ENCODE results near the gene FOSB. TPM values are rescaled to one million over a fixed set of nuclear protein-coding genes. Genes with fewer than 3 reads are reported as not detected.

The FOSB gene
- total RNA-seq: 100 to 1,000 TPM in 1 of 9 donors, 10 to 100 TPM in 1, 1 to 10 TPM in 4, under 1 TPM in 3; 0.23 to 107 (median 1.1) TPM
- 1 to 10 TPM; 1.4 to 8.0 TPM for polyA plus RNA-seq
- long read RNA-seq, donor 1: 0 reads
- long read RNA-seq, donor 2: 0 reads
- long read RNA-seq, donor 3: 0 reads

GRCh38 chr19:45467456-45468158, at the start of gene FOSB:
TSS of gene FOSB (plus strand) at chr19:45467996. CDS start at chr19:45468587, 591 bp downstream.
- Histone ChIP-seq H3K27me3 (no peaks in the 10 kb centered on the region), H3K4me1 (peaks cover 5 to 34% (median 26%) of the 10 kb centered on the region in 12 donors), H3K27ac (peak within 1 kb of the TSS; percentile 54 to 99 (median 95)), H3K4me3 (peak within 1 kb of the TSS; percentile 51 to 89 (median 72)), H3K36me3 (no peaks in the 10 kb centered on the region), H3K9me3 (no peaks in the 10 kb centered on the region)
- intact Hi-C loops (cut with DNase I): loop anchor here in 2 of 10 donors (2.0 kb wide), 2 partner anchors 17 to 23 kb away; no protein-coding TSS in a partner anchor
- WGBS, 4 donors: 0 to 1% (median 0%) methylated on average over 19 to 56 of the region's 56 CpGs
- peak; percentile 94 to 98 (median 95) for DNase-seq
- ATAC-seq: peak; percentile 32 to 70 (median 62)
- TF ChIP-seq CTCF (IDR thresholded peaks at IDR 0.05): peak in 2 of 12 donors; percentile 32 to 37
- peak; percentile 89 to 90 for TF ChIP-seq POLR2A (IDR thresholded peaks at IDR 0.05)

- peak overlapping the region in 2 of 12 donors; percentile 10 to 53 for H3K27ac ChIP-seq
- intact Hi-C loops (cut with DNase I): no loop called here
These were observed 49.0 kb upstream of the FOSB start for GRCh38 chr19:45418802-45419201.

GRCh38 chr19:45419396-45419795, 48.4 kb upstream of the FOSB start:
- Histone ChIP-seq H3K9me3 (no peaks in the 10 kb centered on the region), H3K27ac (peak overlapping the region in 2 of 12 donors; percentile 10 to 53), H3K27me3 (no peaks in the 10 kb centered on the region), H3K4me3 (no peak overlapping the region), H3K36me3 (peaks cover 0 to 68% (median 48%) of the 10 kb centered on the region in 9 donors), H3K4me1 (peaks cover 2 to 41% (median 17%) of the 10 kb centered on the region in 12 donors)
- DNase-seq (peak in 2 of 5 donors; percentile 58 to 61), ATAC-seq (no peak)
- WGBS, 4 donors: 39 to 80% (median 43%) methylated on average over 1 to 4 of the region's 4 CpGs
- no peak for TF ChIP-seq POLR2A (IDR thresholded peaks at IDR 0.05)
- TF ChIP-seq CTCF (IDR thresholded peaks at IDR 0.05): no peak
- intact Hi-C loops (cut with DNase I): no loop called here

More at GRCh38 chr19:45418802-45419201, 49.0 kb upstream of the FOSB start:
- Histone ChIP-seq H3K9me3 (no peaks in the 10 kb centered on the region), H3K4me3 (no peak overlapping the region), H3K27me3 (no peaks in the 10 kb centered on the region), H3K36me3 (peaks cover 0 to 74% (median 54%) of the 10 kb centered on the region in 9 donors), H3K4me1 (peaks cover 2 to 35% (median 12%) of the 10 kb centered on the region in 12 donors)
- no peak for DNase-seq
- 70 to 80% (median 74%) methylated on average over 8 to 9 of the region's 9 CpGs for WGBS, 4 donors
- no peak for ATAC-seq
- no peak for TF ChIP-seq POLR2A (IDR thresholded peaks at IDR 0.05)
- no peak for TF ChIP-seq CTCF (IDR thresholded peaks at IDR 0.05)

GRCh38 chr19:45419895-45420294, 47.9 kb upstream of the FOSB start:
- Histone ChIP-seq H3K27ac (peak overlapping the region in 1 of 12 donors; percentile 53), H3K36me3 (peaks cover 0 to 63% (median 43%) of the 10 kb centered on the region in 9 donors), H3K27me3 (no peaks in the 10 kb centered on the region), H3K4me3 (no peak overlapping the region), H3K4me1 (peaks cover 2 to 46% (median 22%) of the 10 kb centered on the region in 12 donors), H3K9me3 (no peaks in the 10 kb centered on the region)
- intact Hi-C loops (cut with DNase I): loop anchor here in 3 of 10 donors (10.0 kb wide), 3 partner anchors 55 to 225 kb away; partner anchors contain the start of gene OPA3 (in 1 of the 3)
- WGBS, 4 donors: 52 to 81% (median 59%) methylated on average over 3 of the region's 3 CpGs; no CpG with 5 or more reads in 1 of the 4 donors
- DNase-seq: peak in 1 of 5 donors; percentile 49
- TF ChIP-seq CTCF (IDR thresholded peaks at IDR 0.05) (no peak), POLR2A (IDR thresholded peaks at IDR 0.05) (no peak)
- no peak for ATAC-seq
